ENCODE data around the gene KCNJ8.

- TF ChIP-seq CTCF (IDR thresholded peaks at IDR 0.05; ENCODE audit: low read depth, low read length, poor library complexity, severe bottlenecking) (no peak), EZH2phosphoT487 (IDR thresholded peaks at IDR 0.05; ENCODE audit: borderline replicate concordance, low read length) (no peak)
Observed at GRCh38 chr12:21718403-21718802, 56.1 kb downstream of the KCNJ8 start.
